ENCODE measurements around the gene SGPP2.

DNA sequence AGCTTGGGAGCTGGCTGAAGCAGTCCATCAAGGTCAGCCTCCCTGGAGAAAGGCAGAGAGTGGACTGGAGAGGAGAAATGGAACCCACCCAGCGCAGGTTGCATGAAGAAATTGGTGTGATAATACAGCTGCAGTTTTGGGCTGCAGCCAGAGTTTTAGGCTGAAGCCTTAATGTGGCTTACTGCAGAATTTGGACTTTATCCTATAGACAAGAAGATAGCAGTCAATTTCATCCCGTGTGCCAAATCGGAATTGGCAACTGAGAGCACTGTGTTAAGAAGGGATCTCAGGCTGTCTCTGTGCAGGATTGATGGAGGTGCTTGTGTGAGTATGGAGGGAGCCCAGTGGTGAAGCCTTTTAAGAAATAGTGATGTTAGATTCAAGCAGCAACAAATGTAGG lies 7.5 kb downstream of the SGPP2 start:
- TF ChIP-seq CTCF (IDR thresholded peaks at IDR 0.05): no peak
- no peak for TF ChIP-seq POLR2AphosphoS5 (IDR thresholded peaks at IDR 0.05)
- no peak for TF ChIP-seq EP300 (IDR thresholded peaks at IDR 0.05)
